ENCODE results near the gene OSBPL9. TPM values are rescaled to one million over a fixed set of nuclear protein-coding genes. Genes with fewer than 3 reads are reported as not detected.
A peak's percentile ranks its signal among the peaks of the same experiment; 100 is the strongest.
"Not testable (repeated sequence)": the region's sequence is repeated elsewhere in the genome, so short reads cannot be mapped to it uniquely, and the experiment has no call there.

OSBPL9 gene
- total RNA-seq, 2 experiments from 2014 or later, result 51.1 to 56.1 TPM

GRCh38 chr1:51607681-51608095, 9.2 kb upstream of the OSBPL9 start:
- CTCF ChIA-PET, result no interaction called here
- H3K27ac Mint-ChIP-seq, result no peak overlapping the region

GRCh38 chr1:51610104-51610503, 6.8 kb upstream of the OSBPL9 start:
- not testable (repeated sequence) for DNase-seq

More at GRCh38 chr1:51607681-51608095, 9.2 kb upstream of the OSBPL9 start:
- no peaks in the 10 kb centered on the region for H3K36me3 Mint-ChIP-seq (ENCODE audit: low read depth)
- POLR2A ChIA-PET, result no interaction called here
- ATAC-seq (no peak), DNase-seq (no peak)
- no peaks in the 10 kb centered on the region for H3K9me3 Mint-ChIP-seq
- peaks cover 5% of the 10 kb centered on the region for H3K27me3 Mint-ChIP-seq
- TF ChIP-seq CTCF (IDR thresholded peaks at IDR 0.05), result no peak
- intact Hi-C loops (cut with micrococcal nuclease), result no loop called here
- H3K4me3 Mint-ChIP-seq, result no peak overlapping the region
- H3K4me1 Mint-ChIP-seq (ENCODE audit: low read depth), result no peaks in the 10 kb centered on the region

GRCh38 chr1:51610637-51611036, 6.3 kb upstream of the OSBPL9 start:
- ChIA-PET POLR2A (no interaction called here), CTCF (interaction anchor here (1.4 kb wide), 1 partner anchor 13 kb away, joined by 3 read pairs; no protein-coding TSS in a partner anchor)
- Mint-ChIP-seq H3K36me3 (ENCODE audit: low read depth) (no peaks in the 10 kb centered on the region), H3K4me3 (no peak overlapping the region), H3K27ac (no peak overlapping the region), H3K27me3 (peaks cover 5% of the 10 kb centered on the region), H3K9me3 (no peaks in the 10 kb centered on the region), H3K4me1 (ENCODE audit: low read depth) (no peaks in the 10 kb centered on the region)
- no peak for TF ChIP-seq CTCF (IDR thresholded peaks at IDR 0.05)
- intact Hi-C loops (cut with micrococcal nuclease), result no loop called here
- ATAC-seq (no peak), DNase-seq (no peak)

More at GRCh38 chr1:51610104-51610503, 6.8 kb upstream of the OSBPL9 start:
- intact Hi-C loops (cut with micrococcal nuclease); ATAC-seq; H3K36me3 Mint-ChIP-seq (ENCODE audit: low read depth); H3K9me3 Mint-ChIP-seq; H3K27me3 Mint-ChIP-seq; H3K4me3 Mint-ChIP-seq; H3K27ac Mint-ChIP-seq; H3K4me1 Mint-ChIP-seq (ENCODE audit: low read depth); POLR2A ChIA-PET: not testable (repeated sequence)
- CTCF ChIA-PET, result interaction anchor here (1.0 to 1.4 kb wide), 2 partner anchors 13 to 158 kb away, joined by 3 read pairs; no protein-coding TSS in a partner anchor

GRCh38 chr1:51612447-51612961, 4.4 kb upstream of the OSBPL9 start:
- Mint-ChIP-seq H3K4me1 (ENCODE audit: low read depth) (peaks cover 4% of the 10 kb centered on the region), H3K36me3 (ENCODE audit: low read depth) (no peaks in the 10 kb centered on the region), H3K27me3 (peaks cover 5% of the 10 kb centered on the region), H3K27ac (no peak overlapping the region), H3K4me3 (no peak overlapping the region), H3K9me3 (no peaks in the 10 kb centered on the region)
- DNase-seq (no peak), ATAC-seq (no peak)
- ChIA-PET CTCF (no interaction called here), POLR2A (no interaction called here)
- no peak for TF ChIP-seq CTCF (IDR thresholded peaks at IDR 0.05)
- intact Hi-C loops (cut with micrococcal nuclease), result no loop called here

- CTCF ChIA-PET, result interaction anchor here (0.9 kb wide), 1 partner anchor 153 kb away, joined by 3 read pairs; no protein-coding TSS in a partner anchor
- TF ChIP-seq CTCF (IDR thresholded peaks at IDR 0.05), result no peak
- H3K4me3 Mint-ChIP-seq, result peak overlapping the region; percentile 98
Observed at GRCh38 chr1:51615780-51616291, 1.1 kb upstream of the OSBPL9 start.

More at GRCh38 chr1:51615780-51616291, 1.1 kb upstream of the OSBPL9 start:
- Mint-ChIP-seq H3K9me3 (no peaks in the 10 kb centered on the region), H3K27ac (no peak overlapping the region), H3K27me3 (peaks cover 2% of the 10 kb centered on the region), H3K4me1 (ENCODE audit: low read depth) (peaks cover 18% of the 10 kb centered on the region), H3K36me3 (ENCODE audit: low read depth) (no peaks in the 10 kb centered on the region)
- POLR2A ChIA-PET, result no interaction called here
- no peak for DNase-seq
- no peak for ATAC-seq
- intact Hi-C loops (cut with micrococcal nuclease), result no loop called here

All from activated CD8-positive, alpha-beta T cell treated with anti-CD3 and anti-CD28 coated beads for 36 hours (primary cell).